Mammary epithelial cell (primary cell): Measurements from ENCODE around the gene MTG2.

ENCODE experiments used
- EZH2 ChIP-seq: IDR thresholded peaks from 2 replicates; pipeline ENCODE4 v1.6.1; 2012; ENCODE audit warnings: low read length, inconsistent platforms, borderline replicate concordance
- TF ChIP-seq, protein P1 (sequence below), 2 donors: IDR thresholded peaks in 1 of 2; conservative IDR thresholded peaks in 1 of 2; 2 replicates each; pipeline ENCODE4 v1.5.1; 2011 to 2012; ENCODE audit warnings: inconsistent platforms in 2 of 2, low read length in 2 of 2, mild to moderate bottlenecking in 2 of 2, control low read depth in 1 of 2, low read depth in 1 of 2; ENCODE audit not compliant: insufficient read depth in 1 of 2; ENCODE audit errors: extremely low read depth in 1 of 2

DNA sequence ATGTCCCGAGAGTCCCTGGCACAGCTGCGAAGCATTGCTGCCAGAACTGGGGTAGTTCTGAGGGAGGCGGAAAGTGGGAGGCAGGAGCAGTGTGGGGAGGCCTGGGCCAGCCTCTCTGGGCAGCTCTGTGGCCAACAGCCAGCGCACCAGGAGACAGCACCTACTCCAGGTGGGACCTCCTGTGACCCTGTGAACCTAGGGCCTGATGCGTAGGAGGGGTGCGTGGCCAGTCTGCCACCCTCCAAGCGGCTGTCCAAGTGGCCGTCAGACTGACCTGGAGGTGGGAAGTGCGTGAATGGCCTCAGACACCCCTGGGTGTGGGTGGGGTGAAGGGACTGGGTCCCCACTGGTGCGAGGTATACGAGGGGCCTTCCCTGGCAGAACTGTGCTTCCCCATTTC, 23.8 kb upstream of the MTG2 start:
- TF ChIP-seq, protein P1, sequence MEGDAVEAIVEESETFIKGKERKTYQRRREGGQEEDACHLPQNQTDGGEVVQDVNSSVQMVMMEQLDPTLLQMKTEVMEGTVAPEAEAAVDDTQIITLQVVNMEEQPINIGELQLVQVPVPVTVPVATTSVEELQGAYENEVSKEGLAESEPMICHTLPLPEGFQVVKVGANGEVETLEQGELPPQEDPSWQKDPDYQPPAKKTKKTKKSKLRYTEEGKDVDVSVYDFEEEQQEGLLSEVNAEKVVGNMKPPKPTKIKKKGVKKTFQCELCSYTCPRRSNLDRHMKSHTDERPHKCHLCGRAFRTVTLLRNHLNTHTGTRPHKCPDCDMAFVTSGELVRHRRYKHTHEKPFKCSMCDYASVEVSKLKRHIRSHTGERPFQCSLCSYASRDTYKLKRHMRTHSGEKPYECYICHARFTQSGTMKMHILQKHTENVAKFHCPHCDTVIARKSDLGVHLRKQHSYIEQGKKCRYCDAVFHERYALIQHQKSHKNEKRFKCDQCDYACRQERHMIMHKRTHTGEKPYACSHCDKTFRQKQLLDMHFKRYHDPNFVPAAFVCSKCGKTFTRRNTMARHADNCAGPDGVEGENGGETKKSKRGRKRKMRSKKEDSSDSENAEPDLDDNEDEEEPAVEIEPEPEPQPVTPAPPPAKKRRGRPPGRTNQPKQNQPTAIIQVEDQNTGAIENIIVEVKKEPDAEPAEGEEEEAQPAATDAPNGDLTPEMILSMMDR (conservative IDR thresholded peaks at IDR 0.05 in 1 of 2, IDR thresholded peaks at IDR 0.05 in 1 of 2; ENCODE audit: extremely low read depth in 1 of 2, insufficient read depth in 1 of 2, low read depth in 1 of 2, low read length in 2 of 2): no peak
- TF ChIP-seq EZH2: no peak
